HG03354 (cell line): ENCODE measurements around the gene CRCP.

Source experiments
- ATAC-seq: cut with Tn5 transposase; IDR thresholded peaks from one replicate; pipeline ENCODE4 v1.9.1; 2021; ENCODE audit warnings: mild to moderate bottlenecking; ENCODE audit not compliant: unreplicated experiment, poor library complexity, severe bottlenecking

The CRCP gene

GRCh38 chr7:66182920-66183319 is 68.3 kb downstream of the CRCP start:
- no peak for ATAC-seq

- no peak for ATAC-seq
These were observed 69.1 kb downstream of the CRCP start for GRCh38 chr7:66183700-66184099.

GRCh38 chr7:66185680-66186187 is 71.1 kb downstream of the CRCP start:
- ATAC-seq, result no peak

GRCh38 chr7:66186991-66187390 is 72.3 kb downstream of the CRCP start:
- no peak for ATAC-seq

GRCh38 chr7:66187905-66188304 is 73.3 kb downstream of the CRCP start:
- no peak for ATAC-seq

- ATAC-seq, result no peak
These were observed 74.0 kb downstream of the CRCP start for GRCh38 chr7:66188645-66189044.

- no peak for ATAC-seq
These were observed 75.3 kb downstream of the CRCP start for GRCh38 chr7:66189695-66190503.

- no peak for ATAC-seq
These were observed 75.8 kb downstream of the CRCP start for GRCh38 chr7:66190504-66190857.

- no peak for ATAC-seq
These were observed 78.6 kb downstream of the CRCP start for GRCh38 chr7:66193146-66193725.

- no peak for ATAC-seq
These were observed 83.8 kb downstream of the CRCP start for GRCh38 chr7:66198469-66198868.

- no peak for ATAC-seq
These were observed 84.3 kb downstream of the CRCP start for GRCh38 chr7:66198956-66199355.

GRCh38 chr7:66202441-66202840 is 87.8 kb downstream of the CRCP start:
- no peak for ATAC-seq
